ENCODE measurements around the gene IGSF10. TPM values are rescaled to one million over a fixed set of nuclear protein-coding genes. Genes with fewer than 3 reads are reported as not detected.
"Not testable (repeated sequence)": the region's sequence is repeated elsewhere in the genome, so short reads cannot be mapped to it uniquely, and the experiment has no call there.

Gene IGSF10
- total and polyA plus RNA-seq, 4 donors = 3.7 to 13.1 (median 7.9) TPM

DNA sequence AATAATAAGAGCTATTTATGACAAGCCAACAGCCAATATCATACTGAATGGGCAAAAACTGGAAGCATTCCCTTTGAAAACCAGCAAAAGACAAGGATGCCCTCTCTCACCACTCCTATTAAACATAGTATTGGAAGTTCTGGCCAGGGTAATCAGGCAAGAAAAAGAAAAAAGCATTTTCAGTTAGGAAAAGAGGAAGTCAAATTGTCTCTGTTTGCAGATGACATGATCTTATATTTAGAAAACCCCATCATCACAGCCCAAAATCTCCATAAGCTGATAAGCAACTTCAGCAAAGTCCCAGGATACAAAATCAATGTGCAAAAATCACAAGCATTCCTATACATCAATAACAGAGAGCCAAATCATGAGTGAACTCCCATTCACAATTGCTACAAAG lies 27.0 kb upstream of the IGSF10 start:
- H3K9me3 ChIP-seq (ENCODE audit: control insufficient read depth, insufficient read depth, low read length); DNase-seq (ENCODE audit: low read depth in 4 of 6, low spot score in 6 of 6); H3K36me3 ChIP-seq (ENCODE audit: control insufficient read depth, insufficient read depth, low read length); H3K27me3 ChIP-seq (ENCODE audit: control insufficient read depth, insufficient read depth, low read length); H3K27ac ChIP-seq (ENCODE audit: low read depth, low read length); H3K4me1 ChIP-seq (ENCODE audit: control insufficient read depth, insufficient read depth, low read length); H3K4me3 ChIP-seq (ENCODE audit: low read depth, low read length): not testable (repeated sequence)

DNA sequence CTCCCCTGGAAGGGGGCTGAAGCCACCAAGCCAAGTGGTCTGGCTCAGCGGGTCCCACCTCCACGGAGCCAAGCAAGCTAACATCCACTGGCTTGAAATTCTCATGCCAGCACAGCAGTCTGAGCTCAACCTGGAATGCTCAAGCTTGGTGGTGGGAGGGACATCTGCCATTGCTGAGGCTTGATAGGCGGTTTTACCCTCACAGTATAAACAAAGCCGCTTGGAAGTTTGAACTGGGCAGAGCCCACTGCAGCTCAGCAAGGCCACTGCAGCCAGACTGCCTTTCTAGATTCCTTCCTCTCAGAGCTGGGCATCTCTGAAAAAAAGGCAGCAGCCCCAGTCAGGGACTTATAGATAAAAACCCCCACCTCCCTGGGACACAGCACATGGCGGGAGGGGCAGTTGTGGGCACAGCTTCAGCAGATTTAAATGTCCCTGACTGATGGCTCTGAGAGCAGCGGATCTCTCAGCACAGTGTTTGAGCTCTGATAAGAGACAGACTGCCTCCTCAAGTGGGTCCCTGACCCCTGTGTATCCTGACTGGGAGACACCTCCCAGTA lies 23.2 kb upstream of the IGSF10 start:
- no peak for DNase-seq (ENCODE audit: low read depth in 4 of 6, low spot score in 6 of 6)
- Histone ChIP-seq H3K27ac (ENCODE audit: low read depth, low read length) (no peak overlapping the region), H3K27me3 (ENCODE audit: control insufficient read depth, insufficient read depth, low read length) (no peaks in the 10 kb centered on the region), H3K4me3 (ENCODE audit: low read depth, low read length) (no peak overlapping the region), H3K4me1 (ENCODE audit: control insufficient read depth, insufficient read depth, low read length) (no peaks in the 10 kb centered on the region), H3K36me3 (ENCODE audit: control insufficient read depth, insufficient read depth, low read length) (no peaks in the 10 kb centered on the region), H3K9me3 (ENCODE audit: control insufficient read depth, insufficient read depth, low read length) (no peaks in the 10 kb centered on the region)
- WGBS (ENCODE audit: insufficient coverage) = 93% methylated on average over 4 of the region's 6 CpGs

DNA sequence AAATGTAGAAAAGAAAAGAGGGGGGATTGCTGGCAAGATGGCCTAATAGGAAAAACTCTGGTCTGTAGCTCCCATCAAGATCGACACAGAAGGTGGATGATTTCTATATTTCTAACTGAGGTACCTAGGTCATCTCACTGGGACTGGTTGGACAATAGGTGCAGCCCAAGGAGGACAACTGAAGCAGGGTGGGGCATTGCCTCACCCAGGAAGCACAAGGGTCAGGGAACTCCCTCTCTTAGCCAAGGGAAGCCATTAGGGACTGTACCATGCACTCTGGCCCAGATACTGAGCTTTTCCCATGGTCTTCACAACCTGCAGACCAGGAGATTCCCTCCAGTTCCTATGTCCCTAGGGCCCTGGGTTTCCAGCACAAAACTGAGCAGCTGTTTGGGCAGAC lies 22.6 kb upstream of the IGSF10 start:
- no peaks in the 10 kb centered on the region for H3K4me1 ChIP-seq (ENCODE audit: control insufficient read depth, insufficient read depth, low read length)
- DNase-seq (ENCODE audit: low read depth in 4 of 6, low spot score in 6 of 6) = no peak
- no peaks in the 10 kb centered on the region for H3K9me3 ChIP-seq (ENCODE audit: control insufficient read depth, insufficient read depth, low read length)
- no peaks in the 10 kb centered on the region for H3K36me3 ChIP-seq (ENCODE audit: control insufficient read depth, insufficient read depth, low read length)
- WGBS (ENCODE audit: insufficient coverage) = 100% methylated on average over 1 of the region's 1 CpG
- H3K4me3 ChIP-seq (ENCODE audit: low read depth, low read length) = no peak overlapping the region
- H3K27me3 ChIP-seq (ENCODE audit: control insufficient read depth, insufficient read depth, low read length) = no peaks in the 10 kb centered on the region
- H3K27ac ChIP-seq (ENCODE audit: low read depth, low read length) = no peak overlapping the region

DNA sequence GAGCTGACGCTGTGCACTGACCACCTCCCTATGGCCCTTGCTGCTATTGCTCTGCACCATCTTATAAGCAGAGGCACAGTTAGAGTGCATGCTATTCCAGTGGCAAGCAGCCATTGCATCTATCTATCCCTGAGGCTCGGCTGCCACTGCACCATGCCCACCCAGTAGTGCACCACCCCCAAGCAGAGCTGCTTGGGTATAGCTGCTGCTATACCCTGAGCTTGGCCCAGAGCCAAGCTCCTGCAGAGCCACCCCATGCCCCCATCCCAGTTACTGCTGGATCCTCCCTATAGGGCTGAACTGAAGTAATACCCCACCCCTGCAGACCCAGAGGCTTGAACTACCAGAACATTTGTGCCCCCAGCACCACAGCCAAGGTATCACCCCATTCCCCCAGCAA lies 19.6 kb upstream of the IGSF10 start:
- H3K4me3 ChIP-seq (ENCODE audit: low read depth, low read length) = no peak overlapping the region
- H3K4me1 ChIP-seq (ENCODE audit: control insufficient read depth, insufficient read depth, low read length) = no peaks in the 10 kb centered on the region
- 81% methylated on average over 2 of the region's 2 CpGs for WGBS (ENCODE audit: insufficient coverage)
- H3K9me3 ChIP-seq (ENCODE audit: control insufficient read depth, insufficient read depth, low read length) = no peaks in the 10 kb centered on the region
- H3K27ac ChIP-seq (ENCODE audit: low read depth, low read length) = no peak overlapping the region
- no peaks in the 10 kb centered on the region for H3K36me3 ChIP-seq (ENCODE audit: control insufficient read depth, insufficient read depth, low read length)
- H3K27me3 ChIP-seq (ENCODE audit: control insufficient read depth, insufficient read depth, low read length) = no peaks in the 10 kb centered on the region
- DNase-seq (ENCODE audit: low read depth in 4 of 6, low spot score in 6 of 6) = no peak

DNA sequence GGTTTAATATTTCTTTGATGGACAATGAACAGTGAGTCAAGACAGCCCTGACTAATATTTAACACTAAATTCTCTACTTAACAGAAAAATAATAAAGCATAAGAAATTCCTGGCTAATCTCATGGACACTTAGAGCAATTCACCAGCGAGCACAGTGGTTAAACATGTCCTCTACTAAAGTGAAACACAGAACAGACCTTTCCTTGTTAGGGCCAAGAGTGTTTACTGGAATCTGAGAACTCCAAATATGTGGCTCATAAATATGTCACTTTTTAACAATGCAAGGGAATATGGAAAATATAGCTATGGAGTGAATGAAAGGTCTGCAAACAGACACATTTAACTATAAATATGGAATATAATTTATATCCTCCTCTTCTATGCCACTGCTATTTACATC lies 18.6 kb upstream of the IGSF10 start:
- no peaks in the 10 kb centered on the region for H3K9me3 ChIP-seq (ENCODE audit: control insufficient read depth, insufficient read depth, low read length)
- no peaks in the 10 kb centered on the region for H3K36me3 ChIP-seq (ENCODE audit: control insufficient read depth, insufficient read depth, low read length)
- DNase-seq (ENCODE audit: low read depth in 4 of 6, low spot score in 6 of 6) = no peak
- H3K4me1 ChIP-seq (ENCODE audit: control insufficient read depth, insufficient read depth, low read length) = no peaks in the 10 kb centered on the region
- no peak overlapping the region for H3K4me3 ChIP-seq (ENCODE audit: low read depth, low read length)
- peak overlapping the region; percentile 33 for H3K27ac ChIP-seq (ENCODE audit: low read depth, low read length)
- WGBS (ENCODE audit: insufficient coverage) = no CpG with 5 or more reads among the region's 1 CpG
- H3K27me3 ChIP-seq (ENCODE audit: control insufficient read depth, insufficient read depth, low read length) = no peaks in the 10 kb centered on the region

DNA sequence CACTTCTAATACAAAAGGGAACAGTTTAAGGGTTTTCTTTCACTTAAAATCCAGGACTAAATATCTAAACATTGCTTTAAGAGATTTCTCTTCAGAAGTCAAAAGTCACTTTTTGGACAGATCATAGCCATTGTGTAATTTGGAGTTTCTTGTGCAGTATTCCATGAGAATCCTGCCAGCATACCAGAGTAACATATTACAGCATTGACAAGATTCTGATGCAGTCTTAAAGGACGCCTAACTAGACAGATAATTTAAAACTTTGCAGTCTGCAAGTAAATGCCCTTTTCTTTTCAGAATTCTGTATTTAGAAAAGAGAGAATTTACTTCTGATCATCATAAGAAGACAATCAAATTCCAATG lies 17.5 kb upstream of the IGSF10 start:
- no peak overlapping the region for H3K27ac ChIP-seq (ENCODE audit: low read depth, low read length)
- no peaks in the 10 kb centered on the region for H3K9me3 ChIP-seq (ENCODE audit: control insufficient read depth, insufficient read depth, low read length)
- WGBS (ENCODE audit: insufficient coverage) = no CpG with 5 or more reads among the region's 1 CpG
- no peak for DNase-seq (ENCODE audit: low read depth in 4 of 6, low spot score in 6 of 6)
- H3K4me1 ChIP-seq (ENCODE audit: control insufficient read depth, insufficient read depth, low read length) = no peaks in the 10 kb centered on the region
- no peaks in the 10 kb centered on the region for H3K36me3 ChIP-seq (ENCODE audit: control insufficient read depth, insufficient read depth, low read length)
- H3K4me3 ChIP-seq (ENCODE audit: low read depth, low read length) = no peak overlapping the region
- H3K27me3 ChIP-seq (ENCODE audit: control insufficient read depth, insufficient read depth, low read length) = no peaks in the 10 kb centered on the region

DNA sequence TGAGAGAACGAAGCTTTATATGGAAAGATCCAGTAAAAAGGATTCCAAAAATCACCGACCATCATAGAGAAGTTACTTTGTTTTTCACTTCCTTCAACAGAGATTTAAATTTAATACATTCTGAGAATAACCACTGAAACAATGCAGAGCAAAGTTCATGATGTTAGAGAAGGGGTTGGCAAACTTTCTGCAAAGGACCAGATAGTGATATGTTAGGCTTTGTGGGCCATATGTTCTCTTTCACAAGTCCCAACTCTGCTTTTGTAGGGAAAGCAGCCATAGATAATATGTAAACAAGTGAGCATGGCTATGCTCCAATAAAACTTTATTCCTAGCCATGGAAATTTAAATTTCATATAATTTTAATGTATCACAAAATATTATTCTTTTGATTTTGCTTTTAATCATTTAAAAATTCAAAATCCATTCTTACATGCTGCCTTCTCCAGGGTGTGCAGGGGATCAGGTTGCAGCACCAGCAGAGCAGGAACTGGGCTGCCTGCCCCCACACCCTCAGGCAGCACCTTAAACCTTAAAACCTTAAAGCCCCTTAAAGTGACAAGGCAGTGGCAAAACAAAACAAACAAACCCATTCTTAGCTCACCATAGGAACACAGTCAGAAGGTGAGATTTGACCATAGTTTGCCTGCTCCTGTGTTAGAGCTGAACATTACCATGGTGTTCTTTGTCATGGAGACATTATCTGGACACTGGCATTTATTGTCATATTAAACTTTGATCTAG lies 16.9 kb upstream of the IGSF10 start:
- Histone ChIP-seq H3K4me1 (ENCODE audit: control insufficient read depth, insufficient read depth, low read length) (no peaks in the 10 kb centered on the region), H3K36me3 (ENCODE audit: control insufficient read depth, insufficient read depth, low read length) (no peaks in the 10 kb centered on the region), H3K4me3 (ENCODE audit: low read depth, low read length) (no peak overlapping the region), H3K27ac (ENCODE audit: low read depth, low read length) (no peak overlapping the region), H3K9me3 (ENCODE audit: control insufficient read depth, insufficient read depth, low read length) (no peaks in the 10 kb centered on the region), H3K27me3 (ENCODE audit: control insufficient read depth, insufficient read depth, low read length) (no peaks in the 10 kb centered on the region)
- DNase-seq (ENCODE audit: low read depth in 4 of 6, low spot score in 6 of 6) = no peak
- WGBS (ENCODE audit: insufficient coverage) = no CpG with 5 or more reads among the region's 2 CpGs

DNA sequence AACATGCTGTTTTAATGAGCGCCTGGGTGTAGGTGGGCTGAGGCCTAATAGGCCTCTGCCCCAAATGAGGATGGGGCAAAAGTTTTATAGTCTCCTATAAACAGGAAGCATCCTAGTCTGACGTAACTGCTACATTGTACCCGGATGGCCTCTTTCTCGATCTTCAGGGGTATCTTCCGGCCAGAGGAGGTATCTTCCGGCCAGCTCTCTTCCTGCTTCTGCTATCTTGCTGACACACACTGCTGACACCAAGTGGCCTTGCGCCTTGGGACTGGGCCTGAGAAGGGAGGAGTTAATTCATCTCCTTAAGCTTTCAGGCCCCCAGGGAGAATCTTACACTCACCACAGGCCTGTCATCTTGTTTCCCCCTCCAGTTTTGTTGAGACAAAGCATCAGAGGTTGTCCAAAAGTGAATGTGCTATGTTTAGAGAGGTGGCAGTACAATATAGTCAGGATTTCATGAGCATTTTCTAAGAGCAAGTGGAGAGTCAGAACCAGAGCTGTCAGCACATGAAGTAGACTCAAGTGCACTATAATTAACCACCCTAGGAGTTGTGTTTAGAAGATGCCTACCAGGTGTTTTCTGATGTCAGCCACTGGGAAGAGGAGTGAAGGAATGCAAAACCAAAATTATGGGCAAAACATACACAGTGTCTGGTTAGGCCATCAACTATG lies 15.6 kb upstream of the IGSF10 start:
- H3K36me3 ChIP-seq (ENCODE audit: control insufficient read depth, insufficient read depth, low read length) = no peaks in the 10 kb centered on the region
- 98% methylated on average over 5 of the region's 7 CpGs for WGBS (ENCODE audit: insufficient coverage)
- H3K9me3 ChIP-seq (ENCODE audit: control insufficient read depth, insufficient read depth, low read length) = no peaks in the 10 kb centered on the region
- H3K4me1 ChIP-seq (ENCODE audit: control insufficient read depth, insufficient read depth, low read length) = no peaks in the 10 kb centered on the region
- H3K27me3 ChIP-seq (ENCODE audit: control insufficient read depth, insufficient read depth, low read length) = no peaks in the 10 kb centered on the region
- H3K27ac ChIP-seq (ENCODE audit: low read depth, low read length) = no peak overlapping the region
- H3K4me3 ChIP-seq (ENCODE audit: low read depth, low read length) = no peak overlapping the region
- no peak for DNase-seq (ENCODE audit: low read depth in 4 of 6, low spot score in 6 of 6)

DNA sequence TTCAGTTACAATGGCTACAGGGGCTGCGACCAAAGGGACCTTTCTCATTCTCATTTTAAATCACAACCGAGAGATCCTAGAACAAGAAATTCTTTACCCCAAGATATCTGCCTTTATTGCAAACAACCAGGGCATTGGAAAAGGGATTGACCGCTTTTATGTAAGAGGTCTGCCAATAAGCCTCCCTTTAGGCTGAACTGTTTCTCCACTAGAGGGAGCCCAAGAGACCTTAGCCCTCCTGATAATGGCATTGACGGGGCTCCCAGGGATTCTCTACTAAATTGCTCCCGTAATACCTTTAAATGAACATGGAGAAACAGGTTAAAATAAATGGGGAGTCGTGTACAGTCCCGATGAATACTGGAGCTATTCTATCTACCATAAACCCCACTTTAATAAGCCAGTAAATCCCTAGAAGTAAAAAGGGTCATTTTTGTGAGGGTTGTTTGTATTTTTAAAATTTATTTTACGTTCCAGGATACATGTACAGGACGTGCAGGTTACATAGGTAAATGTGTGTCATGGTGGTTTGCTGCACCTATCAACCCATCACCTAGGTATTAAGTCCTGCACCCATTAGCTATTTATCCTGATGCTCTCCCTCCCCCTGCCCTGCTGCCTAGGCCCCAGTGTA lies 7.5 kb upstream of the IGSF10 start:
- no peaks in the 10 kb centered on the region for H3K4me1 ChIP-seq (ENCODE audit: control insufficient read depth, insufficient read depth, low read length)
- peak in 1 of 6 donors; percentile 42 for DNase-seq (ENCODE audit: low read depth in 4 of 6, low spot score in 6 of 6)
- H3K9me3 ChIP-seq (ENCODE audit: control insufficient read depth, insufficient read depth, low read length) = no peaks in the 10 kb centered on the region
- no peak overlapping the region for H3K27ac ChIP-seq (ENCODE audit: low read depth, low read length)
- 47% methylated on average over 3 of the region's 9 CpGs for WGBS (ENCODE audit: insufficient coverage)
- no peak overlapping the region for H3K4me3 ChIP-seq (ENCODE audit: low read depth, low read length)
- H3K27me3 ChIP-seq (ENCODE audit: control insufficient read depth, insufficient read depth, low read length) = no peaks in the 10 kb centered on the region
- H3K36me3 ChIP-seq (ENCODE audit: control insufficient read depth, insufficient read depth, low read length) = no peaks in the 10 kb centered on the region

All from spinal cord (tissue), 10 donors.